GM19324 (cell line): ENCODE data around the gene PRR29.
"Not testable (repeated sequence)": the region's sequence is repeated elsewhere in the genome, so short reads cannot be mapped to it uniquely, and the experiment has no call there.

ENCODE experiments used
- ATAC-seq: cut with Tn5 transposase; IDR thresholded peaks from one replicate; pipeline ENCODE4 v1.9.1; 2021; ENCODE audit warnings: mild to moderate bottlenecking, moderate library complexity; ENCODE audit not compliant: unreplicated experiment, low FRiP score

Gene PRR29

GRCh38 chr17:63995626-63996025 lies 2.5 kb upstream of the PRR29 start:
- no peak for ATAC-seq

GRCh38 chr17:63996430-63997182 lies 1.5 kb upstream of the PRR29 start:
- no peak for ATAC-seq

GRCh38 chr17:63997341-63998048 lies 656 bp upstream of the PRR29 start:
- ATAC-seq: no peak

- ATAC-seq: no peak
Observed at GRCh38 chr17:63998721-63999679, 849 bp downstream of the PRR29 start.

GRCh38 chr17:63999680-64000531 lies 1.8 kb downstream of the PRR29 start:
- no peak for ATAC-seq

- no peak for ATAC-seq
Observed at GRCh38 chr17:64001091-64001579, 3.0 kb downstream of the PRR29 start.

- ATAC-seq: no peak
Observed at GRCh38 chr17:64001763-64002529, 3.8 kb downstream of the PRR29 start.

- no peak for ATAC-seq
Observed at GRCh38 chr17:64002658-64003525, 4.7 kb downstream of the PRR29 start.

- ATAC-seq: no peak
Observed at GRCh38 chr17:64003526-64004121, 5.5 kb downstream of the PRR29 start.

GRCh38 chr17:64004218-64004770 lies 6.1 kb downstream of the PRR29 start:
- no peak for ATAC-seq

- ATAC-seq: no peak
Observed at GRCh38 chr17:64004903-64005733, 7.0 kb downstream of the PRR29 start.

- ATAC-seq: no peak
Observed at GRCh38 chr17:64005734-64006167, 7.6 kb downstream of the PRR29 start.

- no peak for ATAC-seq
Observed at GRCh38 chr17:64006361-64007088, 8.4 kb downstream of the PRR29 start.

GRCh38 chr17:64007089-64007837 lies 9.1 kb downstream of the PRR29 start:
- ATAC-seq: not testable (repeated sequence)

- ATAC-seq: no peak
Observed at GRCh38 chr17:64007838-64008282, 9.7 kb downstream of the PRR29 start.
